KOPT-K1 (cell line): Measurements from ENCODE around the gene ISY1.
"Not testable (repeated sequence)": the region's sequence is repeated elsewhere in the genome, so short reads cannot be mapped to it uniquely, and the experiment has no call there.

Source experiments
- H3K27ac ChIP-seq: fragments of 200-600 bp; sonication (generic); 2 replicates; pipeline ENCODE4 v1.5.1; 2016; ENCODE audit warnings: antibody characterized with exemption, mild to moderate bottlenecking, low read depth, low read length; ENCODE audit not compliant: poor library complexity, severe bottlenecking
- H3K36me3 ChIP-seq: fragments of 200-600 bp; sonication (generic); 2 replicates; pipeline ENCODE4 v1.5.1; 2017; ENCODE audit warnings: antibody characterized with exemption, mild to moderate bottlenecking, low read length, moderate library complexity; ENCODE audit not compliant: insufficient read depth
- H3K9me3 ChIP-seq: fragments of 200-600 bp; sonication (generic); 2 replicates; pipeline ENCODE4 v1.5.1; 2017; ENCODE audit warnings: antibody characterized with exemption, low read length, mild to moderate bottlenecking; ENCODE audit not compliant: insufficient read depth, poor library complexity, severe bottlenecking

The ISY1 gene

DNA sequence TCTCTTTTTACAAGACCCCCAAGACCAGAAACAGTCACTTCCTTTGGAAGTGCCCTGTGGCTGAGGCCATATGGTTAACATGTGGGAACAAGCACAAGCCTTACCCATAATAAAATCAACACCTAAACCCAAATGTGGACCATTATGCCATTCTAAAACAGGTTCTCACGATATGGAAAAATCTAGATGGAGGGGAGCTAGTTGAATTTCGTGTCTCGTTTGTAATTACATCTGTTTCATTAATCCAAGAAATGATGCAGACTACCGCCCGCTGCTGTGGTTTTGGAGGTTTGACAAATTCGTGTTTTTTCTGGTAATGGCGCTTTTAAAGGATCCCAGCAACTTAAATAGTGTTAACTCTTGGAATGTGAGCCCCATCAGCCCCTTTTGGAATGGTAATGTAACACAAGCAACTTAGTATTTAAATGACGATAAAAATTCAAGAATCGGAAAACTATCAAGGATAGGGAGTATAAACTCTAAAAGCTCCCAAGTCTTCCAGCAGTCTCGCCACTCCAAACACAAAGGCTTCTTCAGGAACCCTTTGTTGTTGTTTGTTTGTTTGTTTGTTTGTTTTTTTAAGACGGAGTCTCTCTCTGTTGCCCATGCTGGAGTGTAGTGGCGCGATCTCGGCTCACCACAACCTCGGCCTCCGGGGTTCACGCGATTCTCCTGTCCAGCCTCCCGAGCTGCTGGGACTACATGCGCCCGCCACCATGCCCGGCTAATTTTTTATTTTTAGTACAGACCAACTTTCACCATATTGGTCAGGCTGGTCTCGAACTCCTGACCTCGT, 21.7 kb upstream of the ISY1 start:
- H3K27ac ChIP-seq = peak overlapping the region; percentile 95
- no peaks in the 10 kb centered on the region for H3K9me3 ChIP-seq
- H3K36me3 ChIP-seq = peaks cover 39% of the 10 kb centered on the region

DNA sequence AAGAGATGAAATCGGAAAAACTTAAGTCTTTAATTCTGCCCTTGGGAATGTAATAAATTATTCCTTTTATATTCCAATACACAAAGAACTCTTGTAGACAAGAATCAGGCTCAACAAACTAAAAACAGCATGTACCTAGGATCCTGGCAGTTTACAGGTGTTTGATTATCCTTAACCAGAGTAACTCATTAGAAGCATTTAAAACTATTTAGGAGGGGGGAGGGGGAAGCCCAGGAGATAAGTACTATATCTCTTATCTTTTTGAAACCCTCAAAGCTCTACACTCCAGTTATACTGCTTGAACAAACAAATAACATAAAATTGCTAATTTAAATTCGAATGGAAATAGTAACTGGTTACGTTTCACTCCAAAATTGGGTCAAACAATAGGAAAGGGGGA, 21.0 kb upstream of the ISY1 start:
- Histone ChIP-seq H3K9me3 (no peaks in the 10 kb centered on the region), H3K36me3 (peaks cover 47% of the 10 kb centered on the region), H3K27ac (peak overlapping the region; percentile 95)

GRCh38 chr3:129180461-129180860, 19.6 kb upstream of the ISY1 start:
- no peak overlapping the region for H3K27ac ChIP-seq
- H3K9me3 ChIP-seq = no peaks in the 10 kb centered on the region
- H3K36me3 ChIP-seq = peaks cover 60% of the 10 kb centered on the region

GRCh38 chr3:129176051-129176450, 15.2 kb upstream of the ISY1 start:
- Histone ChIP-seq H3K36me3 (peaks cover 99% of the 10 kb centered on the region), H3K27ac (no peak overlapping the region)

GRCh38 chr3:129173725-129174124, 12.9 kb upstream of the ISY1 start:
- H3K36me3 ChIP-seq = peaks cover 98% of the 10 kb centered on the region
- H3K9me3 ChIP-seq = no peaks in the 10 kb centered on the region
- H3K27ac ChIP-seq = no peak overlapping the region

More at GRCh38 chr3:129176051-129176450, 15.2 kb upstream of the ISY1 start:
- no peaks in the 10 kb centered on the region for H3K9me3 ChIP-seq

- Histone ChIP-seq H3K27ac (no peak overlapping the region), H3K9me3 (no peaks in the 10 kb centered on the region), H3K36me3 (peaks cover 98% of the 10 kb centered on the region)
These were observed 12.3 kb upstream of the ISY1 start for GRCh38 chr3:129173206-129173605.

DNA sequence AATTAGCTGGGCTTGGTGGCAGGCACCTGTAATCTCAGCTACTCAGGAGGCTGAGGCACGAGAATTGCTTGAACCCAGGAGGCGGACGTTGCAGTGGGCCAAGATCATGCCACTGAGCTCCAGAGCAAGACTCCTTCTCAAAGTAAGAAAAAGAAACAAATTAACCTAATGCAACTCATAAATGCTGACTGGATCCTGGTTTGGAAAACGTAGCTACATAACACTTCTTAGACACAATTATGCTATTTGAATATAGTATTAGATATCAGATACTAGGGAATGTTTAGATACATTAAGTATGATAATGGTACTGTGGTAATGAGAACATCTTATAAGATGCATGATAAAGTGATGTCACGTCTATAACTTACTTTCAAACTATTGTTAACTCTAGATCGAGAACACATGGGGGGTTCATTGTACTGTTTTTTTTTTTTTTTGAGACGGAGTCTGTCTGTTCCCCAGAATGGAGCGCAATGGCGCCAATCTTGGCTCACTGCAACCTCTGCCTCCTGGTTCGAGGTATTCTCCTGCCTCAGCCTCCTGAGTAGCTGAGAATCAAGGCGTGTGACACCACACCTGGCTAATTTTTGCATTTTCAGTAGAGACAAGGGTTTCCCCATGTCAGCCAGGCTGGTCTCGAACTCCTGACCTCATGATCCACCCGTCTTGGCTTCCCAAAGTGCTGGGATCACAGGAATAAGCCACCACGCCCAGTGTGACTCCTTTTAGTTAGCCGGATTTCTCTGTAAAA, 5.9 kb upstream of the ISY1 start:
- H3K36me3 ChIP-seq = peaks cover 72% of the 10 kb centered on the region
- H3K9me3 ChIP-seq = no peaks in the 10 kb centered on the region
- no peak overlapping the region for H3K27ac ChIP-seq

- peaks cover 61% of the 10 kb centered on the region for H3K36me3 ChIP-seq
- not testable (repeated sequence) for H3K9me3 ChIP-seq, H3K27ac ChIP-seq
These were observed 4.7 kb upstream of the ISY1 start for GRCh38 chr3:129165594-129165993.

GRCh38 chr3:129164500-129164899, 3.6 kb upstream of the ISY1 start:
- Histone ChIP-seq H3K27ac (no peak overlapping the region), H3K36me3 (peaks cover 50% of the 10 kb centered on the region), H3K9me3 (no peaks in the 10 kb centered on the region)

GRCh38 chr3:129162729-129163579, 2.1 kb upstream of the ISY1 start:
- peak overlapping the region; percentile 96 for H3K27ac ChIP-seq
- no peaks in the 10 kb centered on the region for H3K9me3 ChIP-seq
- H3K36me3 ChIP-seq = peaks cover 46% of the 10 kb centered on the region

GRCh38 chr3:129161860-129162271, 1.0 kb upstream of the ISY1 start:
- H3K9me3 ChIP-seq = no peaks in the 10 kb centered on the region
- peak overlapping the region; percentile 96 for H3K27ac ChIP-seq
- H3K36me3 ChIP-seq = peaks cover 46% of the 10 kb centered on the region

DNA sequence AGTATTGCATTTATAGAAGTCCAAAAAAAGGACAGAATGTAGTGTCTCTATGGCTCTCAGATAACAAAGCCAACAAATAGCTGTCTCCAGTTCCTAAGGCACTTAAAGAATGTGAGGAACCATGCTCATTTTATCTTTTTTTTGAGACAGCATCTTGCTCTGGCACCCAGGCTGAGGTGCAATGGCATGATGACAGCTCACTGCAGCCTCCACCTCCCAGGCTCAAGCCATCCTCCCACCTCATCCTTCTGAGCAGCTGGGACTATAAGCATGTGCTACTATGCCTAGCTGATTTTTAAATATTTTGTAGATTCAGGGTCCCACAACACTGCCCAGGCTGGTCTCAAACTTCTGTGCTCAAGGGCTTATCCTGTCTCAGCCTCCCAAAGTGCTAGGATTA, 16.1 kb downstream of the ISY1 start:
- Histone ChIP-seq H3K9me3 (no peaks in the 10 kb centered on the region), H3K27ac (no peak overlapping the region), H3K36me3 (peaks cover 81% of the 10 kb centered on the region)

- H3K27ac ChIP-seq, H3K9me3 ChIP-seq: not testable (repeated sequence)
- peaks cover 80% of the 10 kb centered on the region for H3K36me3 ChIP-seq
These were observed 19.9 kb downstream of the ISY1 start for GRCh38 chr3:129141011-129141410.

DNA sequence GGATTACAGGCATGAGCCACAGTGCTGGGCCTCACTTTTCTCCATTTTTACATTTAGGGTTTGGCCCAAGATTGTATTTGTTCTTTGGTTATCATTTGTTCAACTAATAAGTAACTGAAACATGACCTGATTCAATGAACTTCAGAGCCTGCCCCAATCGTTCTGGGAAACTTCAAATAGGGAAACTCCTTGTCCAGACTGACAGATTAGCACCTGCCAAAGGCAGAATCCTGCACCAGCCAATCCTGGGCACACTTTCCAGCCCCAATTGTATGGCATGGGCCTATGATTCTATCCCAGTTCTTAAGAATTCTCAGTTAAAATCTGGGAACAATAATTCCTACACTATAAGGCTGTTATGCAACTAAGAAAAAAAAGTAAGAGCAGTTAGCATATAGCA, 21.0 kb downstream of the ISY1 start:
- Histone ChIP-seq H3K27ac (no peak overlapping the region), H3K9me3 (no peaks in the 10 kb centered on the region), H3K36me3 (peaks cover 80% of the 10 kb centered on the region)

- H3K27ac ChIP-seq, H3K9me3 ChIP-seq: not testable (repeated sequence)
- H3K36me3 ChIP-seq = peaks cover 86% of the 10 kb centered on the region
These were observed 24.6 kb downstream of the ISY1 start for GRCh38 chr3:129136275-129136674.
